ENCODE results near the gene KCNK5. TPM values are rescaled to one million over a fixed set of nuclear protein-coding genes. Genes with fewer than 3 reads are reported as not detected.

KCNK5 gene
- total and polyA plus RNA-seq, 2 of the 8 experiments (the other 6 are each of a cell fraction or from before 2014, with no cell fraction given): 20.9 to 44.3 TPM

- Histone ChIP-seq H4K20me1 (replicated peaks in 1 of 2; ENCODE audit: control insufficient read depth in 1 of 2, insufficient read depth in 2 of 2, low read length in 2 of 2) (no peaks in the 10 kb centered on the region), H2BK120ac (replicated peaks; ENCODE audit: low read depth, low read length) (no peak overlapping the region), H3K23me2 (ENCODE audit: low read depth, low read length) (no peaks in the 10 kb centered on the region), H3K14ac (ENCODE audit: insufficient read length) (no peak overlapping the region), H2AK5ac (ENCODE audit: low read depth, low read length) (no peak overlapping the region), H3K9ac (replicated peaks in 1 of 4; ENCODE audit: extremely low read depth in 1 of 4, low read depth in 3 of 4, low read length in 3 of 4) (no peak overlapping the region), H3K9me3 (ENCODE audit: insufficient read depth in 2 of 2, low read depth in 1 of 2, low read length in 1 of 2) (peaks cover 8 to 11% of the 10 kb centered on the region in 2 experiments), H3K4me2 (ENCODE audit: insufficient read depth in 1 of 2, low read depth in 2 of 2, low read length in 2 of 2) (no peak overlapping the region), H3K79me2 (ENCODE audit: control insufficient read depth in 1 of 2, insufficient read depth in 2 of 2, low read length in 2 of 2) (no peaks in the 10 kb centered on the region), H3K23ac (ENCODE audit: insufficient read length) (no peak overlapping the region), H3K27ac (ENCODE audit: low read depth, low read length) (no peak overlapping the region), H2AFZ (ENCODE audit: low read length) (no peak overlapping the region), H2BK5ac (ENCODE audit: low read depth, low read length) (no peak overlapping the region), H3K79me1 (ENCODE audit: low read depth, low read length) (no peaks in the 10 kb centered on the region), H4K91ac (replicated peaks; ENCODE audit: insufficient read length, low read length) (no peak overlapping the region), H3K36me3 (ENCODE audit: control insufficient read depth in 2 of 4, insufficient read depth in 4 of 4, low read length in 3 of 4) (no peaks in the 10 kb centered on the region), H2BK20ac (ENCODE audit: low read length) (no peak overlapping the region), H3K4me1 (replicated peaks in 1 of 4; ENCODE audit: control insufficient read depth in 3 of 4, insufficient read depth in 4 of 4, low read length in 3 of 4) (no peaks in the 10 kb centered on the region), H3K27me3 (replicated peaks in 1 of 4; ENCODE audit: control insufficient read depth in 3 of 4, extremely low read depth in 1 of 4, insufficient read depth in 3 of 4, low read length in 3 of 4) (no peaks in the 10 kb centered on the region), H2BK12ac (ENCODE audit: low read depth, low read length) (no peak overlapping the region), H3K4ac (replicated peaks; ENCODE audit: insufficient read length, low read depth, low read length) (no peak overlapping the region), H4K8ac (ENCODE audit: extremely low read depth, insufficient read depth, low read length) (no peak overlapping the region), H4K5ac (ENCODE audit: insufficient read length, low read depth, low read length) (no peak overlapping the region), H3K56ac (replicated peaks; ENCODE audit: insufficient read length, low read depth, low read length) (no peak overlapping the region), H3K18ac (ENCODE audit: extremely low read depth, low read length) (no peak overlapping the region), H2BK15ac (ENCODE audit: low read length) (no peak overlapping the region), H3K4me3 (ENCODE audit: extremely low read depth in 1 of 4, insufficient read depth in 2 of 4, low read depth in 3 of 4, low read length in 4 of 4) (no peak overlapping the region)
- FAIRE-seq (no peak), DNase-seq (ENCODE audit: low read depth in 1 of 2, low spot score in 2 of 2) (no peak)
- 91% methylated on average over 3 of the region's 3 CpGs; no CpG with 5 or more reads in 1 of the 2 experiments for WGBS, 2 experiments (ENCODE audit: extremely low coverage in 1 of 2, insufficient coverage in 1 of 2, insufficient read length in 1 of 2, insufficient replicate concordance in 2 of 2, low coverage in 1 of 2, low lambda C conversion rate in 2 of 2, missing lambda C conversion rate in 1 of 2)
- POLR2A ChIA-PET (ENCODE audit: partially characterized antibody): interaction anchor here (1.0 to 1.2 kb wide), 2 partner anchors 11 to 12 kb away, joined by 4 to 5 read pairs; no protein-coding TSS in a partner anchor
- CTCF ChIA-PET (ENCODE audit: partially characterized antibody): interaction anchor here (0.7 to 16.2 kb wide), 9 partner anchors 11 to 156 kb away, joined by 3 to 656 read pairs (median 3); partner anchors contain the start of gene KCNK17
- TF ChIP-seq CTBP2 (IDR thresholded peaks at IDR 0.05; ENCODE audit: borderline replicate concordance, insufficient read depth, insufficient read length, low read length) (no peak), SIN3A (conservative IDR thresholded peaks at IDR 0.05 in 1 of 2, IDR thresholded peaks at IDR 0.05 in 1 of 2; ENCODE audit: low read depth in 1 of 2, low read length in 2 of 2) (no peak), FOSL1 (IDR thresholded peaks at IDR 0.05; ENCODE audit: insufficient read depth, low read depth, low read length) (no peak), ZNF274 (IDR thresholded peaks at IDR 0.05; ENCODE audit: borderline replicate concordance, extremely low read depth, low read length) (no peak), USF2 (IDR thresholded peaks at IDR 0.05; ENCODE audit: low read length) (no peak)
These were observed 58.4 kb downstream of the KCNK5 start for GRCh38 chr6:39170860-39171259.
